ENCODE data around the gene SCYL2.

SCYL2 gene

DNA sequence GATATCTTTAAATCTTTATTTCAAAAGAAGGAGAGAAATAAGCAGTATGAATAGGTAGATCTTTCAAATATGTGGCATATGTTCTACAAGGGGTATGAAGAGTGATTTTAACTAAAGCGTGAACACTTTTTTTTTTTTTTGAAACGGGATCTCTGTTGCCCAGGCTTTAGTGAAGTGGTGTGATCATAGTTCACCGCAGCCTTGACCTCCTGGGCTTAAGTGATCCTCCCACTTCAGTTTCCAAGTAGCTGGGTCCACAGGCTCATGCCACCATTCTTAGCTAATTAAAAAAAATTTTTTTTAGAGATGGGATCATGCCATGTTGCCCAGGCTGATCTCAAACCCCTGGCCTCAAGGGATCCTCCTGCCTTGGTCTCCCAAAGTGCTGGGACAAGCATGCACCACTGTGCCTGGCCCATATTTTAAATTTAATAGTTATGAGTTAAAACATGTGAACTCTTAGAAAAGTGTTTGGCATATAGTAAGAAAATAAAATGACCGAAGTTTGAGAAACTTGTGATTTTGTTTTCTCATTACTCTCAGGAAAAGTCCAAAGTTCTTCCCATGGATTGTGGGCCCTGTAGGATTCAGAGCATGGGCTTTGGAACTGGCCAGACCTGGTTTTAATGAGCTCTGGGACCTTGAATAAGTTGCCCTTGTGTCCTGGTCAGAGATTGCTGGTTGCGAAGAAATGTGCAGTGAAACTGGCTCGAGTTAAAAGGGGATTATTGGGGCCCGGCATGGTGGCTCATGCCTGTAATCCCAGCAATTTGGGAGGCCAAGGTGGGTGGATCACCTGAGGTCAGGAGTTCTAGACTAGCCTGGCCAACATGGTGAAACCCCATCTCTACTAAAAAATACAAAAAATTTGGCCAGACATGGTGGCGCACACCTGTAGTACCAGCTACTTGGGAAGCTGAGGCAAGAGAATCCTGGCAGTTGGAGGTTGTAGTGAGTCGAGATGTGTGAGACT lies 116.9 kb downstream of the SCYL2 start:
- Histone ChIP-seq H3K4me3 (ENCODE audit: low read depth in 1 of 2, low read length in 2 of 2) (no peak overlapping the region), H3K4me1 (ENCODE audit: control insufficient read depth in 1 of 2, insufficient read depth in 2 of 2, low read length in 2 of 2) (no peaks in the 10 kb centered on the region), H3K27ac (ENCODE audit: low read length) (no peak overlapping the region), H3K9me3 (ENCODE audit: control insufficient read depth in 1 of 2, low read length in 2 of 2) (no peaks in the 10 kb centered on the region), H3K27me3 (ENCODE audit: low read depth, low read length) (no peaks in the 10 kb centered on the region), H3K36me3 (ENCODE audit: control insufficient read depth in 1 of 2, insufficient read depth in 2 of 2, low read length in 2 of 2) (no peaks in the 10 kb centered on the region)

DNA sequence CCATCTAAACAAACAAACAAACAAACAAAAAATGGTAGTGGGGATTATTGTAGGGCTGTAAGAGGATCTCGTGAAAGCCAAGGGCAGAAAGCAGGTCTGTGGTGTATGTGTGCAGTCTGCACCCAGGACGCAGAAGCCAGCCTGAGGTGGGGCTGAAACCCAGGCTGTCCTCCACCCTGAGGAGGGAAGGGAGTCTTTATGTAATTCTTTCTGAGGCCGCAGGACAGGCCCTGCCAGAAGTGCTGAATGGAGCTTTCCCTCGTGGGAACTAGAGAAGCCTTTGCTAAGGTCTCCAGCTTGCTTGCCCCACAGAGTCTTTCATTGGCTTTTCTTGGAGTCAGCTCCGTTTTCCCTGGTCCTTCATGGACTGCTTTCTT lies 117.6 kb downstream of the SCYL2 start:
- Histone ChIP-seq H3K27me3 (ENCODE audit: low read depth, low read length) (no peaks in the 10 kb centered on the region), H3K4me1 (ENCODE audit: control insufficient read depth in 1 of 2, insufficient read depth in 2 of 2, low read length in 2 of 2) (no peaks in the 10 kb centered on the region), H3K4me3 (ENCODE audit: low read depth in 1 of 2, low read length in 2 of 2) (no peak overlapping the region), H3K27ac (ENCODE audit: low read length) (no peak overlapping the region), H3K9me3 (ENCODE audit: control insufficient read depth in 1 of 2, low read length in 2 of 2) (no peaks in the 10 kb centered on the region), H3K36me3 (ENCODE audit: control insufficient read depth in 1 of 2, insufficient read depth in 2 of 2, low read length in 2 of 2) (no peaks in the 10 kb centered on the region)

DNA sequence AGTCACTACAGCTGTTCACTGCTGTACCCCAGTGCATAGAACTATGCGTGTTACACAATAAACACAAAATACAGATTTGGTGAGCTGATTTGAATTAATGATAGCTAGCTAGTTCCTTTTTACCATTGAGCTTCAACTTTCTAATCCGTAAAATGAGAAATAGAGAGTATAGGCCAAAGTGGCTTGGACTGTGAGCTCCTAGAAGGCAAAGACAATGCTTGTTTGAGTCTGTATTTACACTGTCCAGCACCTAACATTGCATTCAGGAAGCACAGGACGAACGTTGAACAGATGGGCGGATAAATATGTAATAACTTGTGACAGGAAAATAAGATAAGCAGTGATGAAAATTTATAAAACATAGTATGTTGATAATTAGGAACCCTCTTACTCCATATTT lies 121.4 kb downstream of the SCYL2 start:
- Histone ChIP-seq H3K9me3 (ENCODE audit: control insufficient read depth in 1 of 2, low read length in 2 of 2) (no peaks in the 10 kb centered on the region), H3K4me1 (ENCODE audit: control insufficient read depth in 1 of 2, insufficient read depth in 2 of 2, low read length in 2 of 2) (no peaks in the 10 kb centered on the region), H3K27me3 (ENCODE audit: low read depth, low read length) (no peaks in the 10 kb centered on the region), H3K36me3 (ENCODE audit: control insufficient read depth in 1 of 2, insufficient read depth in 2 of 2, low read length in 2 of 2) (no peaks in the 10 kb centered on the region), H3K4me3 (ENCODE audit: low read depth in 1 of 2, low read length in 2 of 2) (no peak overlapping the region), H3K27ac (ENCODE audit: low read length) (no peak overlapping the region)
